Hepatocyte (in vitro differentiated cells): Measurements from ENCODE around the gene LSAMP. TPM values are rescaled to one million over a fixed set of nuclear protein-coding genes. Genes with fewer than 3 reads are reported as not detected.
A peak's percentile ranks its signal among the peaks of the same experiment; 100 is the strongest.

Experiments
- DNase-seq: peaks from one replicate; pipeline ENCODE4 v3.0.0-alpha.2; 2016; ENCODE audit warnings: low spot score
- H2AFZ ChIP-seq: fragments of 200-600 bp; sonication (generic); 2 replicates; pipeline ENCODE4 v1.6.0; 2016; ENCODE audit warnings: antibody characterized with exemption, mild to moderate bottlenecking
- H3K27ac ChIP-seq: fragments of 200-600 bp; sonication (generic); 2 replicates; pipeline ENCODE4 v1.5.1; 2016; ENCODE audit warnings: mild to moderate bottlenecking
- H3K27me3 ChIP-seq: fragments of 200-600 bp; sonication (generic); 2 replicates; pipeline ENCODE4 v1.6.1; 2016
- H3K36me3 ChIP-seq: fragments of 200-600 bp; sonication (generic); replicated peaks from 2 replicates; pipeline ENCODE4 v1.5.1; 2016; ENCODE audit warnings: low read depth; ENCODE audit not compliant: insufficient read depth
- H3K4me1 ChIP-seq: fragments of 200-600 bp; sonication (generic); 2 replicates; pipeline ENCODE4 v1.5.1; 2016; ENCODE audit warnings: mild to moderate bottlenecking, moderate library complexity; ENCODE audit not compliant: insufficient read depth
- H3K4me2 ChIP-seq: fragments of 200-600 bp; sonication (generic); 2 replicates; pipeline ENCODE4 v1.6.0; 2016
- H3K4me3 ChIP-seq: fragments of 200-600 bp; sonication (generic); 2 replicates; pipeline ENCODE4 v1.5.1; 2016; ENCODE audit warnings: mild to moderate bottlenecking
- H3K79me2 ChIP-seq: fragments of 200-600 bp; sonication (generic); 2 replicates; pipeline ENCODE4 v1.6.0; 2017; ENCODE audit warnings: mild to moderate bottlenecking
- H3K9me2 ChIP-seq: fragments of 200-600 bp; sonication (generic); replicated peaks from 2 replicates; pipeline ENCODE4 v1.6.0; 2017; ENCODE audit warnings: mild to moderate bottlenecking; ENCODE audit not compliant: insufficient read depth
- H3K9me3 ChIP-seq: fragments of 200-600 bp; sonication (generic); 2 replicates; pipeline ENCODE4 v1.5.1; 2016; ENCODE audit warnings: low read depth, mild to moderate bottlenecking
- H4K20me1 ChIP-seq: fragments of 200-600 bp; sonication (generic); 2 replicates; pipeline ENCODE4 v1.6.0; 2016; ENCODE audit warnings: mild to moderate bottlenecking; ENCODE audit not compliant: insufficient read depth, poor library complexity, severe bottlenecking
- EZH2 ChIP-seq: fragments of 200-600 bp; sonication (generic); IDR thresholded peaks from 2 replicates; pipeline ENCODE4 v1.6.1; 2016; ENCODE audit warnings: antibody characterized with exemption, mild to moderate bottlenecking, borderline replicate concordance
- EZH2phosphoT487 ChIP-seq: fragments of 200-600 bp; sonication (generic); IDR thresholded peaks from one replicate; pipeline ENCODE4 v1.6.1; 2018; ENCODE audit warnings: antibody characterized with exemption, mild to moderate bottlenecking, low read depth, moderate library complexity; ENCODE audit not compliant: unreplicated experiment, severe bottlenecking
- WGBS: methylation state at CpG from one replicate; pipeline ENCODE4 v1.1.6; 2016; ENCODE audit warnings: low lambda C conversion rate; ENCODE audit errors: missing lambda C conversion rate; 5-methylcytosine and 5-hydroxymethylcytosine counted together
- polyA plus RNA-seq: library from polyadenylated mRNA; unstranded; fragments of >200 nt; fragmentation: Nextera tagmentation; extraction: Ambion mirVana; gene quantifications from 2 replicates; pipeline ENCODE4 v1.2.1, GENCODE V29; 2016
- total RNA-seq: library from RNA; depleted of rRNA; stranded (reverse); fragments of >200 nt; gene quantifications from 2 replicates; pipeline ENCODE4 v1.2.3, GENCODE V29; 2014
- TF ChIP-seq, protein P1 (sequence below): fragments of 200-600 bp; sonication (generic); IDR thresholded peaks from 2 replicates; pipeline ENCODE4 v1.5.1; 2016; ENCODE audit warnings: antibody characterized with exemption, mild to moderate bottlenecking; ENCODE audit not compliant: poor library complexity

The LSAMP gene
- total and polyA plus RNA-seq, 2 experiments from 2014 or later = 15.1 to 22.3 TPM

GRCh38 chr3:116423945-116424344 lies 21.3 kb downstream of the LSAMP start:
- WGBS = 12% methylated on average over 1 of the region's 1 CpG
- Histone ChIP-seq H2AFZ (peak overlapping the region; percentile 13), H3K79me2 (peaks cover 2% of the 10 kb centered on the region), H3K27ac (peak overlapping the region; percentile 67), H3K4me3 (no peak overlapping the region), H3K4me2 (peak overlapping the region; percentile 61), H3K27me3 (no peaks in the 10 kb centered on the region), H3K36me3 (no peaks in the 10 kb centered on the region), H3K4me1 (peaks cover 22% of the 10 kb centered on the region), H4K20me1 (no peaks in the 10 kb centered on the region), H3K9me2 (no peaks in the 10 kb centered on the region), H3K9me3 (no peaks in the 10 kb centered on the region)
- TF ChIP-seq EZH2 = no peak
- TF ChIP-seq, protein P1, sequence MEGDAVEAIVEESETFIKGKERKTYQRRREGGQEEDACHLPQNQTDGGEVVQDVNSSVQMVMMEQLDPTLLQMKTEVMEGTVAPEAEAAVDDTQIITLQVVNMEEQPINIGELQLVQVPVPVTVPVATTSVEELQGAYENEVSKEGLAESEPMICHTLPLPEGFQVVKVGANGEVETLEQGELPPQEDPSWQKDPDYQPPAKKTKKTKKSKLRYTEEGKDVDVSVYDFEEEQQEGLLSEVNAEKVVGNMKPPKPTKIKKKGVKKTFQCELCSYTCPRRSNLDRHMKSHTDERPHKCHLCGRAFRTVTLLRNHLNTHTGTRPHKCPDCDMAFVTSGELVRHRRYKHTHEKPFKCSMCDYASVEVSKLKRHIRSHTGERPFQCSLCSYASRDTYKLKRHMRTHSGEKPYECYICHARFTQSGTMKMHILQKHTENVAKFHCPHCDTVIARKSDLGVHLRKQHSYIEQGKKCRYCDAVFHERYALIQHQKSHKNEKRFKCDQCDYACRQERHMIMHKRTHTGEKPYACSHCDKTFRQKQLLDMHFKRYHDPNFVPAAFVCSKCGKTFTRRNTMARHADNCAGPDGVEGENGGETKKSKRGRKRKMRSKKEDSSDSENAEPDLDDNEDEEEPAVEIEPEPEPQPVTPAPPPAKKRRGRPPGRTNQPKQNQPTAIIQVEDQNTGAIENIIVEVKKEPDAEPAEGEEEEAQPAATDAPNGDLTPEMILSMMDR = no peak
- no peak for TF ChIP-seq EZH2phosphoT487
- DNase-seq = no peak

GRCh38 chr3:116423374-116423773 lies 21.9 kb downstream of the LSAMP start:
- TF ChIP-seq EZH2 (no peak), EZH2phosphoT487 (no peak)
- TF ChIP-seq, protein P1 = no peak
- Histone ChIP-seq H2AFZ (peak overlapping the region; percentile 13), H3K4me2 (peak overlapping the region; percentile 61), H3K9me2 (no peaks in the 10 kb centered on the region), H3K79me2 (peaks cover 2% of the 10 kb centered on the region), H3K27me3 (no peaks in the 10 kb centered on the region), H4K20me1 (no peaks in the 10 kb centered on the region), H3K9me3 (no peaks in the 10 kb centered on the region), H3K4me1 (peaks cover 22% of the 10 kb centered on the region), H3K4me3 (no peak overlapping the region), H3K36me3 (no peaks in the 10 kb centered on the region), H3K27ac (peak overlapping the region; percentile 67)
- DNase-seq = no peak
- 41% methylated on average over 3 of the region's 3 CpGs for WGBS

DNA sequence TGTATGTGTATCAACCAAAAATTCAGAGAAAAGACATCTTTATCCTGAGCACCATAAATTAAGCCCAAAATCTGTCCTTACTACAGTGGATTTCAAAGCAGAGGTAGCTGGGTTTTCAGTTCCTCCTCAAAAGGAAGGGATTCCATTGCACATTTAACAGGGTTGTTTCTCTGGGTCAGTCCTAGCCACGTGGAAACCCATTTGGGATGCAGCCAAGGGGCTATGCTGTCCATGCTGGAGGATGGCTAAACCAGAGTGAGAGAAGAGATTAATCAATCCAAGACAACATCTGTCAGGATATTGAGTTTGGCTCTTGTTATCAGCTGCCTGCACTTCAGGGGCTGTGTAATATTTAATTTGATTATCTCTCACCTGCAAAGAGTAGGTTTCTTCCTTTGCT lies 28.1 kb downstream of the LSAMP start:
- H3K27ac ChIP-seq = no peak overlapping the region
- no peaks in the 10 kb centered on the region for H4K20me1 ChIP-seq
- H3K27me3 ChIP-seq = no peaks in the 10 kb centered on the region
- no peak for DNase-seq
- no peaks in the 10 kb centered on the region for H3K4me1 ChIP-seq
- 78% methylated on average over 1 of the region's 1 CpG for WGBS
- H3K36me3 ChIP-seq = no peaks in the 10 kb centered on the region
- no peak overlapping the region for H2AFZ ChIP-seq
- H3K79me2 ChIP-seq = peaks cover 2% of the 10 kb centered on the region
- no peak overlapping the region for H3K4me2 ChIP-seq
- H3K9me3 ChIP-seq = no peaks in the 10 kb centered on the region
- H3K4me3 ChIP-seq = no peak overlapping the region
- TF ChIP-seq EZH2 (no peak), EZH2phosphoT487 (no peak)
- TF ChIP-seq, protein P1 = no peak
- no peaks in the 10 kb centered on the region for H3K9me2 ChIP-seq

DNA sequence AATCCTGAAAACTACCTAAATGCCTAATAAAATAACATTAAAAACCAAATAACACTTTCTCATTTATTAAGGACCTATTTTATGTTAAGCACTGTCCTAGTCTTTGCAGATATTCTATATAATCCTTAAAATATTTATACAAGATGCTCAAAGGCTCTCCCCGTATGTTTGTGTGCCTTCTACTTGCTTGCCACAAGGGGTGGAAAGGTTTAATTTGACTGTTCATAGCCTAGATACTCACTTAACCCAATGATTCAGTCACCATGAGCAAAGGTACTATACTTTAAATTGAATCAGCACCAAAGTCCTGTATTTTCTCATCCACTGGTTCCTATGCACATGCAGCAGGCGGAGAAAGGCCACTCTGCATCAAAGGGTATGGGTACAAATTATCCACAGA lies 32.0 kb downstream of the LSAMP start:
- Histone ChIP-seq H3K9me2 (no peaks in the 10 kb centered on the region), H3K4me3 (no peak overlapping the region), H3K27me3 (no peaks in the 10 kb centered on the region), H4K20me1 (no peaks in the 10 kb centered on the region), H3K9me3 (no peaks in the 10 kb centered on the region), H3K79me2 (no peaks in the 10 kb centered on the region), H2AFZ (no peak overlapping the region), H3K4me2 (no peak overlapping the region), H3K36me3 (no peaks in the 10 kb centered on the region), H3K27ac (no peak overlapping the region), H3K4me1 (no peaks in the 10 kb centered on the region)
- TF ChIP-seq EZH2phosphoT487 (no peak), EZH2 (no peak)
- TF ChIP-seq, protein P1 = no peak
- 77% methylated on average over 2 of the region's 2 CpGs for WGBS
- DNase-seq = no peak
